Heart left ventricle (tissue), 16 donors: Measurements from ENCODE around the gene DPAGT1. TPM values are rescaled to one million over a fixed set of nuclear protein-coding genes. Genes with fewer than 3 reads are reported as not detected.

Experiments
- ATAC-seq, 4 donors: fragments of 200-7000 bp; cut with Tn5 transposase; one replicate each; pipeline ENCODE4 v1.9.1; 2020 to 2022; ENCODE audit warnings: moderate library complexity in 4 of 4, mild to moderate bottlenecking in 3 of 4, moderate number of reproducible peaks in 1 of 4
- DNase-seq, 5 donors: peaks; one replicate each; pipeline ENCODE4 v3.0.0-alpha.2; 2020
- H3K27ac ChIP-seq, 12 donors: fragments of 200-600 bp; sonication (generic) in 4 of 12; one replicate each; pipeline versions ENCODE4 v1.5.0 to v1.8.0; 2016 to 2022; ENCODE audit warnings: mild to moderate bottlenecking in 2 of 12
- H3K27me3 ChIP-seq, 9 donors: fragments of 200-600 bp; sonication (generic) in 2 of 9; one replicate each; pipeline versions ENCODE4 v1.5.1 to v1.8.0; 2016 to 2022; ENCODE audit warnings: mild to moderate bottlenecking in 3 of 9
- H3K36me3 ChIP-seq, 9 donors: fragments of 200-600 bp; sonication (generic) in 2 of 9; one replicate each; pipeline versions ENCODE4 v1.5.0 to v1.8.0; 2018 to 2022; ENCODE audit warnings: mild to moderate bottlenecking in 2 of 9
- H3K4me1 ChIP-seq, 12 donors: fragments of 200-600 bp; sonication (generic) in 4 of 12; one replicate each; pipeline versions ENCODE4 v1.5.0 to v1.8.0; 2016 to 2022; ENCODE audit warnings: mild to moderate bottlenecking in 3 of 12
- H3K4me3 ChIP-seq, 12 donors: fragments of 200-600 bp; sonication (generic) in 4 of 12; one replicate each; pipeline versions ENCODE4 v1.5.0 to v1.8.0; 2017 to 2022; ENCODE audit warnings: mild to moderate bottlenecking in 9 of 12, moderate library complexity in 4 of 12
- H3K9me3 ChIP-seq, 12 donors: fragments of 200-600 bp; sonication (generic) in 4 of 12; one replicate each; pipeline versions ENCODE4 v1.5.0 to v1.8.0; 2016 to 2022; ENCODE audit warnings: mild to moderate bottlenecking in 1 of 12
- POLR2A ChIP-seq, 2 donors: fragments of 450-650 bp; IDR thresholded peaks; one replicate each; pipeline ENCODE4 v1.6.1; 2017; ENCODE audit warnings: antibody characterized with exemption in 2 of 2, mild to moderate bottlenecking in 2 of 2, moderate library complexity in 2 of 2
- WGBS, 4 donors: extraction: QIAGEN DNeasy Blood & Tissue Kit in 2 of 4; methylation state at CpG; one replicate each; pipeline versions ENCODE4 v1.1.5 to v1.1.7; 2013 to 2018; 5-methylcytosine and 5-hydroxymethylcytosine counted together
- intact Hi-C, 10 donors: fragments of 100-400 bp; cut with DNase I; formaldehyde crosslinking; loops; one replicate each; pipeline versions ENCODE4 v1.11.1 to v1.14.2; 2022
- polyA plus RNA-seq, 2 donors: library from polyadenylated mRNA; stranded (reverse); fragments of 200-250 nt; gene quantifications; one replicate each; pipeline ENCODE4 v1.2.3, GENCODE V29; 2013
- total RNA-seq, 9 donors: library from RNA; depleted of rRNA in 2 of 9; stranded (reverse); fragments of >200 nt in 2 of 9; fragmentation: NEBNext Ultra II Directional in 3 of 9; extraction: Animal tissue kit (Norgen Biotek cat#: 25700) in 3 of 9; gene quantifications; one replicate each; pipeline versions ENCODE4 v1.1.0 to v1.2.4, GENCODE V29; 2016 to 2023
- TF ChIP-seq, protein P1 (sequence below), 12 donors: fragments of 200-600 bp; sonication (generic) in 4 of 12; IDR thresholded peaks; one replicate each; pipeline versions ENCODE4 v1.5.0 to v1.8.0; 2018 to 2022; ENCODE audit warnings: antibody characterized with exemption in 12 of 12, mild to moderate bottlenecking in 5 of 12
- donor health status: ischemic (EF 13 %, LVEDD 7.1; RV severe dilation, severe dysfunction).
- donor health status: healthy with polysubstance abuse.
- donor health status: DM: no; HTN: yes; CAD: no.
- donor health status: DM: no; HTN: no; CAD: no.
- donor health status: ischemic (EF 25% LVEDD 6.9; RV normal size, moderate dysfunction).
- donor health status: ischemic (EF 25% LVEDD 5.7; RV mildly dilated, moderate dysfunction).
- donor health status: healthy.
- donor health status: DM: yes; HTN: yes; CAD: no.
- donor health status: ischemic (EF 35%, LVEDD 5.7; RV mildly dilated, moderate dysfunction).
- donor health status: nonischemic (EF 11% LVEDD 7.7; RV severe dilation, severe dysfunction).
- donor health status: DM: yes; HTN: yes; CAD: no.
- donor health status: PGD.
- donor health status: ischemic (EF 29% LVEDD 5.4; RV normal size, mild dysfunction).
- donor health status: nonischemic (EF 23%, LVEDD 6.1; RV moderate dilation, normal function).

The DPAGT1 gene
- total and polyA plus RNA-seq, 11 donors, result 11.2 to 32.9 (median 16.5) TPM

GRCh38 chr11:119087123-119087522, 14.5 kb downstream of the DPAGT1 start:
- intact Hi-C loops, result loop anchor here in 1 of 10 donors (10.0 kb wide), 1 partner anchor 108 kb away; no protein-coding TSS in a partner anchor
- TF ChIP-seq POLR2A (IDR thresholded peaks at IDR 0.05), result no peak
- TF ChIP-seq, protein P1, sequence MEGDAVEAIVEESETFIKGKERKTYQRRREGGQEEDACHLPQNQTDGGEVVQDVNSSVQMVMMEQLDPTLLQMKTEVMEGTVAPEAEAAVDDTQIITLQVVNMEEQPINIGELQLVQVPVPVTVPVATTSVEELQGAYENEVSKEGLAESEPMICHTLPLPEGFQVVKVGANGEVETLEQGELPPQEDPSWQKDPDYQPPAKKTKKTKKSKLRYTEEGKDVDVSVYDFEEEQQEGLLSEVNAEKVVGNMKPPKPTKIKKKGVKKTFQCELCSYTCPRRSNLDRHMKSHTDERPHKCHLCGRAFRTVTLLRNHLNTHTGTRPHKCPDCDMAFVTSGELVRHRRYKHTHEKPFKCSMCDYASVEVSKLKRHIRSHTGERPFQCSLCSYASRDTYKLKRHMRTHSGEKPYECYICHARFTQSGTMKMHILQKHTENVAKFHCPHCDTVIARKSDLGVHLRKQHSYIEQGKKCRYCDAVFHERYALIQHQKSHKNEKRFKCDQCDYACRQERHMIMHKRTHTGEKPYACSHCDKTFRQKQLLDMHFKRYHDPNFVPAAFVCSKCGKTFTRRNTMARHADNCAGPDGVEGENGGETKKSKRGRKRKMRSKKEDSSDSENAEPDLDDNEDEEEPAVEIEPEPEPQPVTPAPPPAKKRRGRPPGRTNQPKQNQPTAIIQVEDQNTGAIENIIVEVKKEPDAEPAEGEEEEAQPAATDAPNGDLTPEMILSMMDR (IDR thresholded peaks at IDR 0.05), result no peak
- ATAC-seq (no peak), DNase-seq (no peak)
- Histone ChIP-seq H3K27ac (no peak overlapping the region), H3K9me3 (no peaks in the 10 kb centered on the region), H3K36me3 (peaks cover 0 to 22% (median 12%) of the 10 kb centered on the region in 9 donors), H3K27me3 (no peaks in the 10 kb centered on the region), H3K4me1 (peaks cover 0 to 21% (median 11%) of the 10 kb centered on the region in 12 donors), H3K4me3 (no peak overlapping the region)
- 91 to 96% (median 92%) methylated on average over 6 of the region's 6 CpGs for WGBS, 4 donors

GRCh38 chr11:119085437-119085847, 16.2 kb downstream of the DPAGT1 start:
- intact Hi-C loops, result loop anchor here in 1 of 10 donors (2.0 to 10.0 kb wide), 2 partner anchors 29 to 109 kb away; partner anchors contain the start of gene HYOU1
- DNase-seq (peak in 1 of 5 donors; percentile 22), ATAC-seq (peak in 2 of 4 donors; percentile 5 to 24)
- H3K4me3 ChIP-seq, result peak overlapping the region; percentile 49 to 89 (median 77)
- H3K9me3 ChIP-seq, result no peaks in the 10 kb centered on the region
- H3K27ac ChIP-seq, result peak overlapping the region in 11 of 12 donors; percentile 80 to 98 (median 92)
- 1 to 2% (median 1%) methylated on average over 9 to 13 of the region's 13 CpGs for WGBS, 4 donors
- H3K36me3 ChIP-seq, result peaks cover 0 to 28% (median 22%) of the 10 kb centered on the region in 9 donors
- peaks cover 0 to 33% (median 11%) of the 10 kb centered on the region in 12 donors for H3K4me1 ChIP-seq
- H3K27me3 ChIP-seq, result no peaks in the 10 kb centered on the region
- TF ChIP-seq POLR2A (IDR thresholded peaks at IDR 0.05), result no peak
- TF ChIP-seq, protein P1 (IDR thresholded peaks at IDR 0.05), result no peak

- Histone ChIP-seq H3K4me1 (peaks cover 0 to 33% (median 11%) of the 10 kb centered on the region in 12 donors), H3K4me3 (peak within 1 kb of the TSS; percentile 49 to 89 (median 77)), H3K27me3 (no peaks in the 10 kb centered on the region), H3K36me3 (peaks cover 0 to 34% (median 28%) of the 10 kb centered on the region in 9 donors), H3K27ac (peak within 1 kb of the TSS; percentile 73 to 98 (median 91)), H3K9me3 (no peaks in the 10 kb centered on the region)
- DNase-seq (peak; percentile 92 to 97 (median 95)), ATAC-seq (peak; percentile 95 to 98 (median 98))
- 0 to 1% (median 1%) methylated on average over 34 to 45 of the region's 45 CpGs for WGBS, 4 donors
- intact Hi-C loops, result loop anchor here in 1 of 10 donors (2.0 to 10.0 kb wide), 2 partner anchors 28 to 110 kb away; partner anchors contain the start of gene HYOU1
- TF ChIP-seq POLR2A (IDR thresholded peaks at IDR 0.05), result peak in 1 of 2 donors; percentile 47
- TF ChIP-seq, protein P1 (IDR thresholded peaks at IDR 0.05), result no peak
Observed at GRCh38 chr11:119084663-119085436, 16.8 kb downstream of the DPAGT1 start, which contains the start of gene HMBS. TSS of gene HMBS (plus strand) at chr11:119084881. CDS start at chr11:119085034, 153 bp downstream.
